Measurements from ENCODE around the gene GPR89A. TPM values are rescaled to one million over a fixed set of nuclear protein-coding genes. Genes with fewer than 3 reads are reported as not detected.
"Not testable (repeated sequence)": the region's sequence is repeated elsewhere in the genome, so short reads cannot be mapped to it uniquely, and the experiment has no call there.

GPR89A gene
- total RNA-seq (ENCODE audit: unreplicated experiment): 31.4 TPM
- long read RNA-seq, transcript GPR89A-201 (14 exons, 2,120 nt): major isoform, 7 of 13 reads
- long read RNA-seq, partial matches to known transcripts: 0 of 13 reads
- long read RNA-seq, other reads (novel, unspliced or antisense): 4 of 13 reads

GRCh38 chr1:145607833-145608733 is at the start of gene GPR89A:
Gene GPR89A (plus strand): TSS chr1:145607988. CDS start chr1:145608134, 146 bp downstream.
- H3K9me3 Mint-ChIP-seq (ENCODE audit: unreplicated experiment); H3K27ac Mint-ChIP-seq (ENCODE audit: unreplicated experiment); H3K4me1 Mint-ChIP-seq (ENCODE audit: low read depth, unreplicated experiment); H3K36me3 Mint-ChIP-seq (ENCODE audit: unreplicated experiment); H3K27me3 Mint-ChIP-seq (ENCODE audit: unreplicated experiment): not testable (repeated sequence)
- peak; percentile 96 for DNase-seq
- H3K4me3 Mint-ChIP-seq (ENCODE audit: unreplicated experiment): peak within 1 kb of the TSS; percentile 78

- not testable (repeated sequence) for H3K27me3 Mint-ChIP-seq (ENCODE audit: unreplicated experiment); H3K36me3 Mint-ChIP-seq (ENCODE audit: unreplicated experiment); H3K4me1 Mint-ChIP-seq (ENCODE audit: low read depth, unreplicated experiment)
Measured at GRCh38 chr1:145586820-145587219, 21.0 kb upstream of the GPR89A start.

GRCh38 chr1:145590806-145591205 is 17.0 kb upstream of the GPR89A start:
- H3K27me3 Mint-ChIP-seq (ENCODE audit: unreplicated experiment); H3K4me3 Mint-ChIP-seq (ENCODE audit: unreplicated experiment); H3K27ac Mint-ChIP-seq (ENCODE audit: unreplicated experiment); H3K4me1 Mint-ChIP-seq (ENCODE audit: low read depth, unreplicated experiment); H3K9me3 Mint-ChIP-seq (ENCODE audit: unreplicated experiment); H3K36me3 Mint-ChIP-seq (ENCODE audit: unreplicated experiment): not testable (repeated sequence)
- DNase-seq: peak; percentile 59

More at GRCh38 chr1:145586820-145587219, 21.0 kb upstream of the GPR89A start:
- not testable (repeated sequence) for H3K4me3 Mint-ChIP-seq (ENCODE audit: unreplicated experiment); H3K27ac Mint-ChIP-seq (ENCODE audit: unreplicated experiment); DNase-seq; H3K9me3 Mint-ChIP-seq (ENCODE audit: unreplicated experiment)

- H3K4me1 Mint-ChIP-seq (ENCODE audit: low read depth, unreplicated experiment); H3K36me3 Mint-ChIP-seq (ENCODE audit: unreplicated experiment); H3K27ac Mint-ChIP-seq (ENCODE audit: unreplicated experiment); DNase-seq; H3K4me3 Mint-ChIP-seq (ENCODE audit: unreplicated experiment); H3K9me3 Mint-ChIP-seq (ENCODE audit: unreplicated experiment); H3K27me3 Mint-ChIP-seq (ENCODE audit: unreplicated experiment): not testable (repeated sequence)
Measured at GRCh38 chr1:145592347-145592746, 15.4 kb upstream of the GPR89A start.

GRCh38 chr1:145595421-145595820 is 12.4 kb upstream of the GPR89A start:
- not testable (repeated sequence) for H3K4me1 Mint-ChIP-seq (ENCODE audit: low read depth, unreplicated experiment); DNase-seq; H3K27ac Mint-ChIP-seq (ENCODE audit: unreplicated experiment); H3K27me3 Mint-ChIP-seq (ENCODE audit: unreplicated experiment); H3K9me3 Mint-ChIP-seq (ENCODE audit: unreplicated experiment); H3K4me3 Mint-ChIP-seq (ENCODE audit: unreplicated experiment); H3K36me3 Mint-ChIP-seq (ENCODE audit: unreplicated experiment)

GRCh38 chr1:145596236-145596635 is 11.6 kb upstream of the GPR89A start:
- not testable (repeated sequence) for DNase-seq; H3K4me3 Mint-ChIP-seq (ENCODE audit: unreplicated experiment); H3K36me3 Mint-ChIP-seq (ENCODE audit: unreplicated experiment); H3K27ac Mint-ChIP-seq (ENCODE audit: unreplicated experiment); H3K27me3 Mint-ChIP-seq (ENCODE audit: unreplicated experiment); H3K4me1 Mint-ChIP-seq (ENCODE audit: low read depth, unreplicated experiment); H3K9me3 Mint-ChIP-seq (ENCODE audit: unreplicated experiment)

- H3K36me3 Mint-ChIP-seq (ENCODE audit: unreplicated experiment); H3K27me3 Mint-ChIP-seq (ENCODE audit: unreplicated experiment); DNase-seq; H3K4me3 Mint-ChIP-seq (ENCODE audit: unreplicated experiment); H3K9me3 Mint-ChIP-seq (ENCODE audit: unreplicated experiment); H3K27ac Mint-ChIP-seq (ENCODE audit: unreplicated experiment); H3K4me1 Mint-ChIP-seq (ENCODE audit: low read depth, unreplicated experiment): not testable (repeated sequence)
Measured at GRCh38 chr1:145599426-145599825, 8.4 kb upstream of the GPR89A start.

- H3K27ac Mint-ChIP-seq (ENCODE audit: unreplicated experiment): no peak overlapping the region
- TF ChIP-seq CTCF (IDR thresholded peaks at IDR 0.05; ENCODE audit: partially characterized antibody, unreplicated experiment): no peak
- H3K27me3 Mint-ChIP-seq (ENCODE audit: unreplicated experiment): peaks cover 2% of the 10 kb centered on the region
- no peaks in the 10 kb centered on the region for H3K9me3 Mint-ChIP-seq (ENCODE audit: unreplicated experiment)
- H3K36me3 Mint-ChIP-seq (ENCODE audit: unreplicated experiment): no peaks in the 10 kb centered on the region
- DNase-seq: no peak
- no peaks in the 10 kb centered on the region for H3K4me1 Mint-ChIP-seq (ENCODE audit: low read depth, unreplicated experiment)
- H3K4me3 Mint-ChIP-seq (ENCODE audit: unreplicated experiment): no peak overlapping the region
Measured at GRCh38 chr1:145601593-145601992, 6.2 kb upstream of the GPR89A start.

- not testable (repeated sequence) for DNase-seq; H3K4me1 Mint-ChIP-seq (ENCODE audit: low read depth, unreplicated experiment); H3K27me3 Mint-ChIP-seq (ENCODE audit: unreplicated experiment); H3K4me3 Mint-ChIP-seq (ENCODE audit: unreplicated experiment); H3K9me3 Mint-ChIP-seq (ENCODE audit: unreplicated experiment); H3K36me3 Mint-ChIP-seq (ENCODE audit: unreplicated experiment); H3K27ac Mint-ChIP-seq (ENCODE audit: unreplicated experiment)
Measured at GRCh38 chr1:145606840-145607239, 948 bp upstream of the GPR89A start.

- not testable (repeated sequence) for H3K27me3 Mint-ChIP-seq (ENCODE audit: unreplicated experiment); H3K4me3 Mint-ChIP-seq (ENCODE audit: unreplicated experiment); H3K4me1 Mint-ChIP-seq (ENCODE audit: low read depth, unreplicated experiment); H3K9me3 Mint-ChIP-seq (ENCODE audit: unreplicated experiment); H3K27ac Mint-ChIP-seq (ENCODE audit: unreplicated experiment); H3K36me3 Mint-ChIP-seq (ENCODE audit: unreplicated experiment); DNase-seq
Measured at GRCh38 chr1:145607289-145607688, 499 bp upstream of the GPR89A start.

GRCh38 chr1:145610744-145611143 is 3.0 kb downstream of the GPR89A start:
- H3K27ac Mint-ChIP-seq (ENCODE audit: unreplicated experiment); H3K27me3 Mint-ChIP-seq (ENCODE audit: unreplicated experiment); H3K9me3 Mint-ChIP-seq (ENCODE audit: unreplicated experiment); DNase-seq; H3K36me3 Mint-ChIP-seq (ENCODE audit: unreplicated experiment); H3K4me3 Mint-ChIP-seq (ENCODE audit: unreplicated experiment); H3K4me1 Mint-ChIP-seq (ENCODE audit: low read depth, unreplicated experiment): not testable (repeated sequence)
